ENCODE results near the gene MRPS33. TPM values are rescaled to one million over a fixed set of nuclear protein-coding genes. Genes with fewer than 3 reads are reported as not detected.
"Not testable (repeated sequence)": the region's sequence is repeated elsewhere in the genome, so short reads cannot be mapped to it uniquely, and the experiment has no call there.

The MRPS33 gene
- polyA plus RNA-seq, 10 donors: 68.7 to 91.3 (median 75.6) TPM

GRCh38 chr7:140956997-140957396 is 57.8 kb downstream of the MRPS33 start:
- DNase-seq: not testable (repeated sequence)

Other genes with a start within 250 kb of the MRPS33 start
- gene BRAF, start 90.0 kb downstream of the MRPS33 start, polyA plus RNA-seq (ENCODE audit: insufficient read length in 10 of 10): 10 to 100 TPM in 7 of 10 donors, 1 to 10 TPM in 3; 8.5 to 15.3 (median 11.8) TPM
- gene TMEM178B, start 59.1 kb upstream of the MRPS33 start, polyA plus RNA-seq (ENCODE audit: insufficient read length in 10 of 10): 1 to 10 TPM in 1 of 10 donors, under 1 TPM in 9; 0.38 to 1.4 (median 0.58) TPM

Data from muscle of back (tissue), 11 donors.